GM21526 (cell line): Measurements from ENCODE around the gene SYTL3.
A peak's percentile ranks its signal among the peaks of the same experiment; 100 is the strongest.
"Not testable (repeated sequence)": the region's sequence is repeated elsewhere in the genome, so short reads cannot be mapped to it uniquely, and the experiment has no call there.

Source experiments
- ATAC-seq: cut with Tn5 transposase; IDR thresholded peaks from one replicate; pipeline ENCODE4 v1.9.1; 2021; ENCODE audit warnings: moderate library complexity; ENCODE audit not compliant: unreplicated experiment, low FRiP score

SYTL3 gene

GRCh38 chr6:158649289-158650143 lies at the start of gene SYTL3:
Gene SYTL3 (plus strand): TSS chr6:158650054. CDS start chr6:158663269, 13,215 bp downstream.
- ATAC-seq = peak; percentile 54

DNA sequence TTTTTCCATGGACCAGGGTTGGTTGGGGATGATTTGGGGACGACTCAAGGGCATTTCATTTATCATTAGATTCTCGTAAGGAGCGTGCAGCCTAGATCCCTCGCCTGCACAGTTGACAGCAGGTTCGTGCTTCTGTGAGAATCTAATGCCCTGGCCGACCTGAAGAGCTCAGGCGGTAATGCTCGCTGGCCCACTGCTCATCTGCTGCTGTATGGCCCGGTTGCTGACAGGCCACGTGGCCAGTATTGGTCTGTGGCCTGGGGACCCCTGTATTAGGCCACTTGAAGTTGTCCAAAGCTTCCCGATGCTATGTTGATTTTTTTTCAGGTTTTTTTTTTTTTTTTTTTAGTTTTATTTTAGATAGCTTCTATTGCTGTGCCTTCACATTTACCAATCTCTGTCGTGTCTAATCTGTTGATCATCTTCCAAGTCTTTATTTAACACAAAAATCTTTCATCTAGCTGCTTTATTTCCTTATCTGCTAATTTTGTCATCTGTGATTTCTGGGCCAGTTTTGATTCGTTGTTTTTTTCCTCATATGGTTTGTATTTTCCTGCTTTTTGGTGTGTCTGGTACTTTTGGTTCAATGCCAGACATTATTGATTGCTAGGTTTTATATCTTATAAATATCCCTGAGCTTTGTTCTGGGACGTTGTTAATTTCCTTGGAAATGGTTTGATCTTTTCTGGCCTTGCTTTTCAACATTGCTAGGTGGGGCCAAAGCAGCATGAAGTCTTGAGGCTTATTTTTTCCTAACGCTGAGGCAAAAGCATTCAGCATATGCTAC lies 46.4 kb upstream of the SYTL3 start:
- ATAC-seq = no peak

GRCh38 chr6:158604048-158604406 lies 45.8 kb upstream of the SYTL3 start:
- ATAC-seq = no peak

- no peak for ATAC-seq
Observed at GRCh38 chr6:158605266-158605878, 44.5 kb upstream of the SYTL3 start.

- not testable (repeated sequence) for ATAC-seq
Observed at GRCh38 chr6:158606011-158606410, 43.8 kb upstream of the SYTL3 start.

DNA sequence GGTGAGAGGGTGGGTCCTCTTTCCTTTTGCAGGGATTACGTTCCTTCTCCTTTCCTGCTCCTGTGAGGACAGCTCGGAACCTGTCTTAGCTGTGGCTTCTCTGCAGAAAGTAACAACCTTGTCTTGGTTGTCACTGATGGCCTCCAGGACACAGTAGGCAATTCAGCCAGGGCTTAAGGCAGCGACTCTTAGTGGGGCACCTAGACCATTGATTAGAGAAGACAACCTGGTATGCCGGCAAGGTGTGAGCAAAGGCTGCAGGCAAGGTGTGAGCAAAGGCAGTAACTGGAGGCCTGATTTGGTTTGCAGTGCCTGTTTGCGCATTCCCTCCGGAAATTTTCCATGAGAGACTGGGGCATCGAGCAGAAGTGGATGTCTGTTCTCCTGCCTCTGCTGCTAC lies 42.9 kb upstream of the SYTL3 start:
- no peak for ATAC-seq

- no peak for ATAC-seq
Observed at GRCh38 chr6:158607411-158608170, 42.3 kb upstream of the SYTL3 start.

- ATAC-seq = no peak
Observed at GRCh38 chr6:158608221-158608620, 41.6 kb upstream of the SYTL3 start.

GRCh38 chr6:158609455-158610155 lies 40.2 kb upstream of the SYTL3 start:
- no peak for ATAC-seq

DNA sequence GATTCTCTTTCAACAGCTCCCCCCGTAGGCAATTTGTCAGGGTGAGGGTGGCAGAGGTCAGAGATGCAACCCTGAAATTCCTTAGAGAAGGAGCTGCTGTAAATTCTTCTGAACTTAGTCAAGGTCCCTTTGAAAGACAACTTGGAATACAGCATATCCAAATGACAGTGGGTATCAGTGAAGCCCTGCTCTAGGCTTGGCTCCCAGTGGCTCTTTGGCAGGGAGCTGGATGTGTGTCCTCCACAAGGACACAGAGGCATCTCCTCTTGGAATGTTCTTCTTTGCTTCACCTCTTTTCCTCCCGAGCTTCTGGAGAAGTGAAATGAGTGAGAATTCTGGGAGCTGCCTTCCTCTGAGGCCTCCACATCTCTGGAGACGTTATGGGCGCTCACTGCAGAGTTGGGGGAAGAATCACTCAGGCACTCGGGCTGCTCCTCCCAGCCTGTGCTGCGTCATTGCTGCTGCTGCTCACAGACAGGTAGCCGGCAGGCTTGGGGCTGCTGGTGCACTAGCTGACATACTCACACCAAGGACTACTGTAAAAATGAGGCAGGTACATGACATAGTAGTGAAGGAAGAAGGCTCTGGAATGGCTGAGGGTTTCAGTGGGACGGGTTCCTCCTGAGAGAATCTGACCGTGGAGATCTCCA lies 39.4 kb upstream of the SYTL3 start:
- no peak for ATAC-seq

- ATAC-seq = no peak
Observed at GRCh38 chr6:158611039-158611438, 38.8 kb upstream of the SYTL3 start.

- ATAC-seq = no peak
Observed at GRCh38 chr6:158611541-158612370, 38.1 kb upstream of the SYTL3 start.

DNA sequence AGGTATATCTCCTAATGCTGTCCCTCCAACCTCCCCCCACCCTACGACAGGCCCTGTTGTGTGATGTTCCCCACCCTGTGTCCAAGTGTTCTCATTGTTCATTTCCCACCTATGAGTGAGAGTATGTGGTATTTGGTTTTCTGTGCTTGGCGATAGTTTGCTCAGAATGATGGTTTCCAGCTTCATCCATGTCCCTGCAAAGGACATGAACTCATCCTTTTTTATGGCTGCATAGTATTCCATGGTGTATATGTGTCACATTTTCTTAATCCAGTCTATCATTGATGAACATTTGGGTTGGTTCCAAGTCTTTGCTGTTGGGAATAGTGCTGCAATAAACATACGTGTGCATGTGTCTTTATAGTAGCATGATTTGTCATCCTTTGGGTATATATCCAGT lies 35.2 kb upstream of the SYTL3 start:
- ATAC-seq = not testable (repeated sequence)

DNA sequence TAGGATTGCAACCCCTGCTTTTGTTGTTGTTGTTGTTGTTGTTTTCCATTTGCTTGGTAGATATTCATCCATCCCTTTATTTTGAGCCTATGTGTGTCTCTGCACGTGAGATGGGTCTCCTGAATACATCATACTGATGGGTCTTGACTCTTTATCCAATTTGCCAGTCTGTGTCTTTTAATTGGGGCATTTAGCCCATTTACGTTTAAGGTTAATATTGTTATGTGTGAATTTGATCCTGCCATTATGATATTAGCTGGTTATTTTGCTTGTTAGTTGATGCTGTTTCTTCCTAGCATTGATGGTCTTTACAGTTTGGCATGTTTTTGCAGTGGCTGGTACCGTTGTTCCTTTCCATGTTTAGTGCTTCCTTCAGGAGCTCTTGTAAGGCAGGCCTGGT lies 31.6 kb upstream of the SYTL3 start:
- not testable (repeated sequence) for ATAC-seq

DNA sequence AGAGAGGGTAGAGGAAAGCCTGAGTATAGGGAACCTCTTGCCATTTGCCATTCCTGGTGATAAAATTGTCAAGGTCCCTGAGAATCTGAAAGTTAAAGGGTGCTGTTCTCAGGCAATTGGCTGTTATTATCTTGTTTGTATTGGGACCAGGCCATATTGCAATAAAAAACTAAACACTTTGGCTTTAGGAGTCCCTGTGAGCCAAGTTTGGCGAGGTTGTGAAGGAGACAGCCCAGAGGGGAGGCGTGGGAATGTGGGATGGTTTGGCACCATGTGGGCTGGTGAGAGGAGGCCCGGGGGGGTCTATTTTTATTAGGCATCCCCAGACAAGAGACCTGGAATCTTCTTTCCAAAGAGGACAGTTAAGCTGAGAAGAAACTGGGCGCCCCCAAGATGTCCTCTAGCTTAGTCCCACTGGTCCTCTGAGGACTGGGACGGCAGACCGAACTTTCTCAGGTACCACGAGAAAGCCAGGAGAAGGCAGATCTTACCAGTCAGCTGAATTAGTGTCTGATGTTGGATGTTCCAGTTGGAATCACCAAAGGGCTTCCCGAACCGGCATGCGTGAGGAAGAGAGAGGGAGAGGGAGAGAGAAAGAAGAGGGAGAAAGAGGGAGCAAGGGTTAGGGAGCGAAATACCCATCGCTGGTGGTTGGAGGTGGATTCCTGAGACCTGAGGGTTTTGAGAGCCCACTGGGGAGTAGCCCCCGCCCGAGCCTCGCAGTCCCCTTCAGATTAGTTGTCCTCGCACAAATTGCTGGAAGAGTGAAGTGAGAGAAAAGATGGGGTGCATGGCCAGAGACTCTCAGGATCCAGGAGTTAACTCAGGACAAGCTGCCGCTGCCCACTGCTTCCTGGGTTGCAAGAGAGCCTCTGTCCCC lies 29.7 kb upstream of the SYTL3 start:
- no peak for ATAC-seq

- no peak for ATAC-seq
Observed at GRCh38 chr6:158620963-158621693, 28.7 kb upstream of the SYTL3 start.
